ENCODE measurements around the gene ELP6.

ELP6 gene

GRCh38 chr3:47542471-47543173 lies 29.1 kb upstream of the ELP6 start:
- H3K27me3 ChIP-seq (ENCODE audit: low read depth, low read length), result peaks cover 4% of the 10 kb centered on the region

GRCh38 chr3:47541583-47542108 lies 28.1 kb upstream of the ELP6 start:
- Histone ChIP-seq H3K9ac (ENCODE audit: low read length) (no peak overlapping the region), H3K4me3 (ENCODE audit: low read length) (no peak overlapping the region), H3K9me3 (ENCODE audit: insufficient read depth, low read length) (no peaks in the 10 kb centered on the region), H4K20me1 (ENCODE audit: insufficient read depth, low read length) (no peaks in the 10 kb centered on the region), H3K36me3 (replicated peaks; ENCODE audit: low read depth, low read length) (no peaks in the 10 kb centered on the region), H3K4me1 (ENCODE audit: low read length) (no peaks in the 10 kb centered on the region), H3K27ac (ENCODE audit: low read length) (no peak overlapping the region), H3K27me3 (ENCODE audit: low read depth, low read length) (no peaks in the 10 kb centered on the region), H3K79me2 (ENCODE audit: low read length) (no peaks in the 10 kb centered on the region), H3K4me2 (ENCODE audit: low read length) (no peak overlapping the region), H2AFZ (ENCODE audit: low read depth, low read length) (no peak overlapping the region)
- TF ChIP-seq CTCF (IDR thresholded peaks at IDR 0.05; ENCODE audit: low read depth, low read length) (no peak), EZH2phosphoT487 (IDR thresholded peaks at IDR 0.05; ENCODE audit: low read depth) (no peak)

More at GRCh38 chr3:47542471-47543173, 29.1 kb upstream of the ELP6 start:
- Histone ChIP-seq H3K4me2 (ENCODE audit: low read length) (no peak overlapping the region), H3K4me3 (ENCODE audit: low read length) (no peak overlapping the region), H3K79me2 (ENCODE audit: low read length) (no peaks in the 10 kb centered on the region), H3K9me3 (ENCODE audit: insufficient read depth, low read length) (no peaks in the 10 kb centered on the region), H3K4me1 (ENCODE audit: low read length) (no peaks in the 10 kb centered on the region), H3K9ac (ENCODE audit: low read length) (no peak overlapping the region), H3K27ac (ENCODE audit: low read length) (no peak overlapping the region), H2AFZ (ENCODE audit: low read depth, low read length) (no peak overlapping the region), H3K36me3 (replicated peaks; ENCODE audit: low read depth, low read length) (no peaks in the 10 kb centered on the region), H4K20me1 (ENCODE audit: insufficient read depth, low read length) (no peaks in the 10 kb centered on the region)
- TF ChIP-seq CTCF (IDR thresholded peaks at IDR 0.05; ENCODE audit: low read depth, low read length), result no peak
- TF ChIP-seq EZH2phosphoT487 (IDR thresholded peaks at IDR 0.05; ENCODE audit: low read depth), result no peak

- H2AFZ ChIP-seq (ENCODE audit: low read depth, low read length), result no peak overlapping the region
- H3K36me3 ChIP-seq (replicated peaks; ENCODE audit: low read depth, low read length), result no peaks in the 10 kb centered on the region
- no peaks in the 10 kb centered on the region for H3K79me2 ChIP-seq (ENCODE audit: low read length)
- no peaks in the 10 kb centered on the region for H3K9me3 ChIP-seq (ENCODE audit: insufficient read depth, low read length)
- no peak overlapping the region for H3K9ac ChIP-seq (ENCODE audit: low read length)
- no peak overlapping the region for H3K4me3 ChIP-seq (ENCODE audit: low read length)
- H3K4me1 ChIP-seq (ENCODE audit: low read length), result no peaks in the 10 kb centered on the region
- TF ChIP-seq CTCF (IDR thresholded peaks at IDR 0.05; ENCODE audit: low read depth, low read length), result no peak
- TF ChIP-seq EZH2phosphoT487 (IDR thresholded peaks at IDR 0.05; ENCODE audit: low read depth), result no peak
- H4K20me1 ChIP-seq (ENCODE audit: insufficient read depth, low read length), result no peaks in the 10 kb centered on the region
- H3K4me2 ChIP-seq (ENCODE audit: low read length), result no peak overlapping the region
- no peaks in the 10 kb centered on the region for H3K27me3 ChIP-seq (ENCODE audit: low read depth, low read length)
- no peak overlapping the region for H3K27ac ChIP-seq (ENCODE audit: low read length)
Measured at GRCh38 chr3:47540281-47540680, 26.8 kb upstream of the ELP6 start.

- H4K20me1 ChIP-seq (ENCODE audit: insufficient read depth, low read length), result no peaks in the 10 kb centered on the region
- H3K9ac ChIP-seq (ENCODE audit: low read length), result no peak overlapping the region
- peaks cover 8% of the 10 kb centered on the region; the same call in 1 of the 2 replicates for H3K4me1 ChIP-seq (ENCODE audit: low read length)
- H3K4me3 ChIP-seq (ENCODE audit: low read length), result no peak overlapping the region
- no peak overlapping the region for H3K4me2 ChIP-seq (ENCODE audit: low read length)
- no peak overlapping the region for H2AFZ ChIP-seq (ENCODE audit: low read depth, low read length)
- H3K27ac ChIP-seq (ENCODE audit: low read length), result no peak overlapping the region
- no peaks in the 10 kb centered on the region for H3K79me2 ChIP-seq (ENCODE audit: low read length)
- no peaks in the 10 kb centered on the region for H3K9me3 ChIP-seq (ENCODE audit: insufficient read depth, low read length)
- no peak for TF ChIP-seq EZH2phosphoT487 (IDR thresholded peaks at IDR 0.05; ENCODE audit: low read depth)
- no peaks in the 10 kb centered on the region for H3K27me3 ChIP-seq (ENCODE audit: low read depth, low read length)
- no peaks in the 10 kb centered on the region for H3K36me3 ChIP-seq (replicated peaks; ENCODE audit: low read depth, low read length)
Measured at GRCh38 chr3:47536967-47537366, 23.5 kb upstream of the ELP6 start.
